ENCODE results near the gene PEMT. TPM values are rescaled to one million over a fixed set of nuclear protein-coding genes. Genes with fewer than 3 reads are reported as not detected.
"Not testable (repeated sequence)": the region's sequence is repeated elsewhere in the genome, so short reads cannot be mapped to it uniquely, and the experiment has no call there.

The PEMT gene
- total RNA-seq, 2 donors from 2014 or later: 15.7 to 22.1 TPM

DNA sequence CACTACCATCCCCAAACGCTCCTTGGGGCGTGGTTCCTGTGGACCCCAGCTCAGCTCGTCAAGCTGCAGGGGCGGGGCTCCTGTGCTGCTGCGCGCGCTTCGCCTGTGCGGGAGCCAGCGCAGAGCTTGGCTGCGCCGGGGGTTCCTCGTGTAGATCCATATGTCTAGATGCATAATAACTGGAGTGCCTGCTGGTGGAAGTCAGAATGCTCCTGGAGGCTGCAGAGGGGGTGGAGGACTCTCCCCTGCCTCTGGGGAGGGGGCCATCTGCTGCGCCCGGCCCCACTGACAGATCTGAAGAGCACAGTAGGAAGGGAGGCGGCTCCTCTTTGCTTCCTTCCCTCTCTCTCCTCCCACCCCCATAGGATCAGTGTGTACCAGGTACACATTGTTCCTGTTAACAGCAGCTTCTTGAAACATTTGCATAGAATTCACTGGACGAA is 99.9 kb downstream of the PEMT start:
- no peak overlapping the region for H3K27ac ChIP-seq
- ATAC-seq (ENCODE audit: insufficient number of reproducible peaks, low FRiP score, low read depth) (no peak), DNase-seq (ENCODE audit: low spot score) (no peak)
- no peak overlapping the region for H3K4me3 ChIP-seq
- TF ChIP-seq, protein P1, sequence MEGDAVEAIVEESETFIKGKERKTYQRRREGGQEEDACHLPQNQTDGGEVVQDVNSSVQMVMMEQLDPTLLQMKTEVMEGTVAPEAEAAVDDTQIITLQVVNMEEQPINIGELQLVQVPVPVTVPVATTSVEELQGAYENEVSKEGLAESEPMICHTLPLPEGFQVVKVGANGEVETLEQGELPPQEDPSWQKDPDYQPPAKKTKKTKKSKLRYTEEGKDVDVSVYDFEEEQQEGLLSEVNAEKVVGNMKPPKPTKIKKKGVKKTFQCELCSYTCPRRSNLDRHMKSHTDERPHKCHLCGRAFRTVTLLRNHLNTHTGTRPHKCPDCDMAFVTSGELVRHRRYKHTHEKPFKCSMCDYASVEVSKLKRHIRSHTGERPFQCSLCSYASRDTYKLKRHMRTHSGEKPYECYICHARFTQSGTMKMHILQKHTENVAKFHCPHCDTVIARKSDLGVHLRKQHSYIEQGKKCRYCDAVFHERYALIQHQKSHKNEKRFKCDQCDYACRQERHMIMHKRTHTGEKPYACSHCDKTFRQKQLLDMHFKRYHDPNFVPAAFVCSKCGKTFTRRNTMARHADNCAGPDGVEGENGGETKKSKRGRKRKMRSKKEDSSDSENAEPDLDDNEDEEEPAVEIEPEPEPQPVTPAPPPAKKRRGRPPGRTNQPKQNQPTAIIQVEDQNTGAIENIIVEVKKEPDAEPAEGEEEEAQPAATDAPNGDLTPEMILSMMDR (IDR thresholded peaks at IDR 0.05): no peak
- peaks cover 17% of the 10 kb centered on the region for H3K36me3 ChIP-seq
- H3K4me1 ChIP-seq (ENCODE audit: control insufficient read depth in 1 of 2, low read depth in 2 of 2): peaks cover 5 to 17% of the 10 kb centered on the region in 2 donors
- no peaks in the 10 kb centered on the region for H3K27me3 ChIP-seq (replicated peaks; ENCODE audit: insufficient read depth)
- H3K9me3 ChIP-seq: no peaks in the 10 kb centered on the region

DNA sequence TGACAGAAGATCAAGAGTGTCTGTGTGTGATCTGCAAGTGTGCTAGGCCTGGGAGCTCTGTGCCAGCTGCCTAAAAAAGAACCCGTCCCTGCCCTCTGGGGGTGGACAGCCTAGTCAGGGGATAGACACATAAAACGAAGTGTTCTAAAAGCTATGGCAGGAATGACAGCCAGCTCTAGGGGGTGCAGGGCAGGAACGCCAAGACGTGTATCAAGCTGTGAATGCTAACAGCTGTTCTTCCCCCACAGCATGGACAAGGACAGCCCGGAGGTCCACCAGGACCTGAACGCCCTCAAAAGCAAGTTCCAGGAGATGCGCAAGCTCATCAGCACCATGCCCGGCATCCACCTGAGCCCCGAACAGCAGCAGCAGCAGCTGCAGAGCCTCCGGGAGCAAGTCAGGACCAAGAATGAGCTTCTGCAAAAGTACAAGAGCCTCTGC is 100.5 kb downstream of the PEMT start:
- peaks cover 5 to 16% of the 10 kb centered on the region in 2 donors for H3K4me1 ChIP-seq (ENCODE audit: control insufficient read depth in 1 of 2, low read depth in 2 of 2)
- H3K4me3 ChIP-seq: no peak overlapping the region
- no peak overlapping the region for H3K27ac ChIP-seq
- H3K27me3 ChIP-seq (replicated peaks; ENCODE audit: insufficient read depth): no peaks in the 10 kb centered on the region
- H3K9me3 ChIP-seq: no peaks in the 10 kb centered on the region
- no peak for DNase-seq (ENCODE audit: low spot score)
- no peak for ATAC-seq (ENCODE audit: insufficient number of reproducible peaks, low FRiP score, low read depth)
- H3K36me3 ChIP-seq: peaks cover 19% of the 10 kb centered on the region
- TF ChIP-seq, protein P1 (IDR thresholded peaks at IDR 0.05): no peak

DNA sequence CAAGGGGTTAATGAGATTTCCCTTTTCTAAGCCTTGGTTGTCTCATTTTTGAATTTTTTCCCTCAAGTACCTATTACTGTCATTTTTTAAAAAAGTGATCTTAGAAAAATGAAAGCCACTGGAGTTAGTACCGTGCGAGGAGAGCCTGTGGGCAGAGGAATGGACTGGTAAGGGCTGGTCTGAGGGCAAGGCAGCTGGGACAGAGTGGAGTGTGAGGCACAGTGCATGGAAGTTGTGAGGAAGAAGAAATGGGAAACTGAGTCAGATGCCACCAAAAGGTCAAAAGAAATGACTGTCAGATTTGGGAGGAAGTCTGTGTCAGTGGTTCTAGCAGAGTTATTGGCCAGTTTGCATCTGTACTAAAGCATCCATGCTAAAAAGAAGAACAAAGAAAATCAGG is 103.5 kb downstream of the PEMT start:
- H3K36me3 ChIP-seq: peaks cover 24% of the 10 kb centered on the region
- TF ChIP-seq, protein P1 (IDR thresholded peaks at IDR 0.05): no peak
- ATAC-seq (ENCODE audit: insufficient number of reproducible peaks, low FRiP score, low read depth): no peak
- H3K4me1 ChIP-seq (ENCODE audit: control insufficient read depth in 1 of 2, low read depth in 2 of 2): no peaks in the 10 kb centered on the region
- no peaks in the 10 kb centered on the region for H3K9me3 ChIP-seq
- H3K4me3 ChIP-seq: no peak overlapping the region
- DNase-seq (ENCODE audit: low spot score): no peak
- H3K27ac ChIP-seq: no peak overlapping the region
- no peaks in the 10 kb centered on the region for H3K27me3 ChIP-seq (replicated peaks; ENCODE audit: insufficient read depth)

DNA sequence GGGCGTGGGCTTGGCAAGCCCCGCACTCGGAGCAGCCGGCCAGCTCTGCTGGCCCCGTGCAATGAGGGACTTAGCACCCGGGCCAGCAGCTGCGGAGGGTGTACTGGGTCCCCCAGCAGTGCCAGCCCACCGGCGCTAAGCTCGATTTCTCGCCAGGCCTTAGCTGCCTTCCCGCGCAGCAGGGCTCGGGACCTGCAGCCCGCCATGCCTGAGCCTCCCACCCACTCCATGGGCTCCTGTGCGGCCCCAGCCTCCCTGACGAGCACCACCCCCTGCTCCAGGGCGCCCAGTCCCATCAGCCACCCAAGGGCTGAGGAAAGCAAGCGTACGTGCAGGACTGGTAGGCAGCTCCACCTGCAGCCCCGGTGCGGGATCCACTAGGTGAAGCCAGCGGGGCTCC is 105.1 kb downstream of the PEMT start:
- DNase-seq (ENCODE audit: low spot score); H3K4me1 ChIP-seq (ENCODE audit: control insufficient read depth in 1 of 2, low read depth in 2 of 2); H3K4me3 ChIP-seq; H3K9me3 ChIP-seq; H3K27me3 ChIP-seq (replicated peaks; ENCODE audit: insufficient read depth); H3K27ac ChIP-seq; ATAC-seq (ENCODE audit: insufficient number of reproducible peaks, low FRiP score, low read depth): not testable (repeated sequence)
- peaks cover 19% of the 10 kb centered on the region for H3K36me3 ChIP-seq

DNA sequence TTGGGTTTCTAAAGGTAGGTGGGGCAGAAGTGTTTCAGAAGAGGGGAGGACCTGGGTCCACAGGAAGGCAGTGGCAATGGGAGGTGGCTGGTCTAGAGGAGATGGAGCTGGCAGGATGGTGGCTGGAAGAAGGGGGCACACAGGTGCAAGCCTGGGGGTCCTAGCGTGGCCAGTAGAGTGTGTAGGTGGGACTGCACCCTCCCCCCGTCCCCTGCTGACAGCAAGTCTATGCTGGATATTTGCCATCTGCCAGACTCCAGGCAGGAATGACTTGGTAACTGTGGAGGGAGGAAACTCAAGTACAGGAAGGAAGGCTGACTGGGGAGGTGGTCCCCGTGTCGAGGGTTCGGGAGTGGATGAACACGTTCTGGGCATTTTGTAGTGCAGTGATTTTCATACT is 106.1 kb downstream of the PEMT start:
- Histone ChIP-seq H3K9me3 (no peaks in the 10 kb centered on the region), H3K36me3 (peaks cover 19% of the 10 kb centered on the region), H3K27ac (no peak overlapping the region), H3K4me1 (ENCODE audit: control insufficient read depth in 1 of 2, low read depth in 2 of 2) (no peaks in the 10 kb centered on the region), H3K27me3 (replicated peaks; ENCODE audit: insufficient read depth) (no peaks in the 10 kb centered on the region), H3K4me3 (no peak overlapping the region)
- TF ChIP-seq, protein P1 (IDR thresholded peaks at IDR 0.05): no peak
- DNase-seq (ENCODE audit: low spot score) (no peak), ATAC-seq (ENCODE audit: insufficient number of reproducible peaks, low FRiP score, low read depth) (no peak)

DNA sequence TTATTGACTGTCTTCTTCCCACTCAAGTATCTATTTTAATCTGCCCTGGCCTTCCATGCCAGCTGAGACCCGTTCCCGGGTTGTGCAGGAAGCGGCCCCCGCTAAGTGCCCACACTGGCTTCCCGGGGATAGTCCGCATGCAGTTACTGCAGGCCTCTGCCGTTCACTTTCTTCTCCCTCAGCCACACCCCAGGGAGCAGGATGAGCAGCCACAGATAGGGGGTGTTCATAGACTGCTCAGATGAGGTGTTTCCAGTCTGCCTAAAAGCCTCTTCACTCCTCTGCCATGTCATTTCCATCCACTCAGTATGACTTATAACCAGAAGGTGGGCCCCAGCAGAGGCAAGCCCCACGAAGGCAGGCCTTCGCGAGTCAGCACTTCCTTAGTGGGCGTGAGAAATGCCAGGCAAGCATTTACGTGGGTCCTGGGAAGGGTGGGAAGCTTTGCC is 107.0 kb downstream of the PEMT start:
- TF ChIP-seq, protein P1 (IDR thresholded peaks at IDR 0.05): no peak
- H3K27ac ChIP-seq: no peak overlapping the region
- ATAC-seq (ENCODE audit: insufficient number of reproducible peaks, low FRiP score, low read depth) (no peak), DNase-seq (ENCODE audit: low spot score) (no peak)
- peaks cover 19% of the 10 kb centered on the region for H3K36me3 ChIP-seq
- H3K4me1 ChIP-seq (ENCODE audit: control insufficient read depth in 1 of 2, low read depth in 2 of 2): peaks cover 0 to 1% of the 10 kb centered on the region in 2 donors
- no peak overlapping the region for H3K4me3 ChIP-seq
- no peaks in the 10 kb centered on the region for H3K27me3 ChIP-seq (replicated peaks; ENCODE audit: insufficient read depth)
- H3K9me3 ChIP-seq: no peaks in the 10 kb centered on the region
